GM18502 (cell line): ENCODE data around the gene KCNK3.
A peak's percentile ranks its signal among the peaks of the same experiment; 100 is the strongest.
"Not testable (repeated sequence)": the region's sequence is repeated elsewhere in the genome, so short reads cannot be mapped to it uniquely, and the experiment has no call there.

ENCODE experiments used
- ATAC-seq: cut with Tn5 transposase; IDR thresholded peaks from one replicate; pipeline ENCODE4 v1.9.1; 2021; ENCODE audit warnings: mild to moderate bottlenecking; ENCODE audit not compliant: unreplicated experiment, poor library complexity

Gene KCNK3

GRCh38 chr2:26745609-26746327 is 53.2 kb downstream of the KCNK3 start:
- no peak for ATAC-seq

DNA sequence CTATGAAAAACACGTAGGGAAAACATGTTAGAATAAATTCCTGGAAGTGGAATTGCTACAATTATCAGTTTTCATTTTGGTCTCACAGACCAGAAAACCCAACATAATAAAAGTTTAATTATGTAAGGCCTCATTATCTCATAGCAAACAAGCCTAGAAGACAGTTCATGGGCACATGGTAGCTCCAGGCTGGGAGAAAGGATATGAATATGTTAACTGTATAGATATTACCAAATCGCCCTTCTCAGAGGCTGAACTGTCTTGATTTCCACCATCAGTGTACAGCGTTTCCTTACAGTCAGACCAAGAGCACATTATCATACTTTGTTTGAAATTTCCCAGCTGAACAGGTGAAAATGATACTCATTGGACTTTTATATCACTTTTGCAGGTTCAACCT is 54.4 kb downstream of the KCNK3 start:
- ATAC-seq = no peak

- ATAC-seq = not testable (repeated sequence)
These were observed 57.4 kb downstream of the KCNK3 start for GRCh38 chr2:26749787-26750420.

GRCh38 chr2:26750467-26750866 is 57.9 kb downstream of the KCNK3 start:
- ATAC-seq = not testable (repeated sequence)

- ATAC-seq = no peak
These were observed 60.1 kb downstream of the KCNK3 start for GRCh38 chr2:26752656-26753055.

DNA sequence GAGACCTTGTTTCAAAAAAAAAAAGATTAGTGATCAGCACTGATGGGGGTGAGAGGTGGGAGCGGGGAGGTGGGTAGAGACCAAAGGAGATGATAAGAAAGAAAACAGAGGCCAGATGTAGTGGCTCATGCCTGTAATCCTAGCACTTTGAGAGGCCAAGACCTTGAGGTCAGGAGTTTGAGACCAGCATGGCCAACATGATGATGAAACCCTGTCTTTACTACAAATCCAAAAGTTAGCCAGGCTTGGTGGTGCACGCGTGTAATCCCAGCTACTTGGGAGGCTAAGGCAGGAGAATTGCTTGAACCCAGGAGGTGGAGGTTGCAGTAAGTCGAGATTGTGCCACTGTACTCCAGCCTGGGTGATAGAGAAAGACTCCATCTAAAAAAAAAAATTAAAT is 62.0 kb downstream of the KCNK3 start:
- ATAC-seq = no peak

DNA sequence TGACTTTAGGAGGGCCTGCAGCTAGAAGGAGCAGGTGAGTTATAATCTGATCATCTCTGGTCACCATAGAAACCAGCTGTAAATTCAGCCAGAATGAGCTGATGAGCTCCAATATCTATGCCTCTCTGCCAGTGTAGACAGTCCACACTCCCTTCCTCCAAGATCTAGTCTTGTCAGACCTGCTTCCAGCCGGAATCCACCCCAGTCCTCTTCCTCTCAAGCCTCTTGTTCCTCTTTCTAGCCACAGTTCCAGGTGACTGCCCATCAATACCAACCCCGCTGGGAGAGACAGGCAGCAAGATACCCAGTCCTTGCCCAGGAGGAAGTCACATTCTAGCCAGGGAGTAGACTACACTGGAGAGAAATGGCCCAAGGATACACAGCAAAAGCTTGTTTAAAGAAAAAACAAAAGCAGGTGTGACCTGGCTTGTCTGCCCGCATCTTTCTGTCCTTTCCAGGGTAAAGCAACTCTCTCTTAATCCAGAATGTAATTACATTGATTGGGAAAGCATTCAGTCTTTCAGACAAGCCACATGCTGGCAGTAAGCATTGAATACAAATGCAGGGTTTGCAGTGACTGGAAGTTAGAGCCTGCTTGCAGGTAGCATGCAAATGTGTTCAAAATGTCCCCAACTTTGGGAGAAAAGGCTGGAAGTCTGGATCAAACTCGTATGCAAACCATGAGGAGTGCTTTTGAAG is 62.6 kb downstream of the KCNK3 start:
- no peak for ATAC-seq

DNA sequence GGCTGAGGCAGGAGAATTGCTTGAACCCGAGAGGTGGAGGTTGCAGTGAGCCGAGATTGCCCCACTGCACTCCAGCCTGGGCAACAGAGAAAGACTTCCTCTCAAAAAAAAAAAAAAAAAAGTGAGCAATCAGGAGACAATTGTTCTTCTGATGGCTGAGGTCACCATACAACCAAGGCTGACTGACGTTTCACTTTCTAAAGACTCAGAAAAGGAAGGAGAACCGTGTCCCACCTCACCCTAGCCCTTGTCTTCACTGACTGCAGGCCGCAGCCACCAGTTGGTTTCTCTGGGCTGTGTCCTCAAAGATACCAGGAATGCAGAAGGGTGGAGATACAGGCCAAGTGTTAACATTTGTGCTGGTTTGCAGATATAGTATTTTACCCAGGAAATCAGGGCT is 63.8 kb downstream of the KCNK3 start:
- no peak for ATAC-seq

- no peak for ATAC-seq
These were observed 65.6 kb downstream of the KCNK3 start for GRCh38 chr2:26757873-26758789.

DNA sequence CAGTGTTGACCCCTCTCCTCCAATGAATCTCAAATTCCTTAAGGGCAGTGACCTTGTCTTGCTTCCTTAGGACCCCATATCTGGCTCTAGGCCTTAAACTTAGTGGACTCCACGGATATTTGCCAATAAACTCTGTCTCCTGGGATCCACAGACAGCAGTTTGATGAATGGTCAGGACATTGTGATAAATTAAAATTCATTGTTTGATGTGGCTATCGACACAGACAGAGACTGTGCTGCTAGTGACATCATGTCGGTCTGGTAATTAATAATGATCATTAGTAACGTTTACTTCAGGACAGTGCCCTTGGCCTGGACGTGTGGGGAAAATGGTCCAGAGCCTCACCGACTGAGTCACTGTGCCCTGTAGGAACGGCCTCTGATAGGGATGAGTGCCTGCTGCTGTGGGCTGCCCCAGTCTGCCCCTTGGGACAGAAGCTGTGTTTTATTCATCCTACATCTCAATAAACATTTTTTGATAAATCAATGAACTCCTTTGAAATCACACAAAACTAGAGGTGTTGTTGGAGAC is 66.3 kb downstream of the KCNK3 start:
- no peak for ATAC-seq

- no peak for ATAC-seq
These were observed 67.3 kb downstream of the KCNK3 start for GRCh38 chr2:26759845-26760244.

GRCh38 chr2:26760991-26761390 is 68.5 kb downstream of the KCNK3 start:
- ATAC-seq = not testable (repeated sequence)

- no peak for ATAC-seq
These were observed 70.5 kb downstream of the KCNK3 start for GRCh38 chr2:26763019-26763418.

DNA sequence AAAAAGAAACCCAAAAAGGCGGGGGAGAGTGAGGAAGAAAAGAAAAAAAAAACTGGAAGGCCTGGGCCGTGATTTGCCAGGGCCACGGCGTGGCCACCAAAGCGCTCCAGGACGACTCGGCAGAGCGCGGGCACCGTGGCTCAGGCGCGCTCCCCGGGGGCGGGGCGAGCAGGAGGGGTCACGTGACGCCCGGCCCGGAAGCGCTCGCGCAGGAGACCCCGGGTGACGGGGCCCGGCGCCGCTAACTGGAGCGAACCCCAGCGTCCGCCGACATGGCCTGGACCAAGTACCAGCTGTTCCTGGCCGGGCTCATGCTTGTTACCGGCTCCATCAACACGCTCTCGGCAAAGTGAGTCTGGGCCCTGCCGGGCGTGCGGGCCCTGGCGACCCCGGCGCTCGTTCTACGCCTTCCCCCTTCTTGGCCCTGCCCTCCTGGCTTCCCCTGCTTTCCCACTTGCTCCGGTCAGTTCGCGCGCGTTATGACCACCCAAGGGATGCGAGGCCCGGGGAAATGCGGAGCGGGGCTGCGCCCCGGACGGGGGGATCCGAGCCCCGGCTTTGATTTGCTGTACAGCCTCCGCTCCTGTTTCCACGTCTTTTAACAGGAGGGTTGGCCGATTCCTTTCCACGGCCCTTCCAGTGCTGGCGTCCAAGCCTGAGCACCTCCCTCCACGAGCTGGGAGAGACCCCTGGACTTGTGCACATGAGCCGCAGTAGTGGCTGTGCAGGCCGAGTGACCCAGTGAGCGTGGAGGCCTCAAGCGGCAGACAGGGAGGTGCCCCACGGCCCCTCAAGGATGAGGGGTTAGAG is 71.8 kb downstream of the KCNK3 start, which contains the start of gene SLC35F6:
Gene SLC35F6, plus strand, starts transcription at position 207 of the 810 bp plus-strand sequence. Its CDS starts 66 bp downstream, at position 273.
- peak; percentile 82 for ATAC-seq

DNA sequence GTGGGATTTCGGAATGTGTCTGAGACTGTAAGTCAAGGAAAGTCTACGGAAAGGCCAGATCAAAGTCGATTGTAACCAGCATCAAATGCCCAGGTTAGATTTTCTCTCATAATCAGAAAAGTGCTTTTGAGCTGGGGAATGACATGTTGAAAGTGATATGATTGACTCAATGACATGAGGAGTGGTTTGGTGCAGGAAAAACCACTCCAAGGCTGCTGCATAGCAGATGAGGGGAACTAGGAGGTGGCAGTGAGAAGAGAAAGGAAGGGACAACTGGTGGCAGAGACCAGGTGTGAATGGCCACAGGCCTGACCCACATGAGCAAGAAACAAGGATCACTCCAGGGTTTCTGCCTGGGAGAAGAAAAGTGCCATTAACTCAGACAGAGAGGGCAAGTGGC is 72.4 kb downstream of the KCNK3 start:
- ATAC-seq = no peak

DNA sequence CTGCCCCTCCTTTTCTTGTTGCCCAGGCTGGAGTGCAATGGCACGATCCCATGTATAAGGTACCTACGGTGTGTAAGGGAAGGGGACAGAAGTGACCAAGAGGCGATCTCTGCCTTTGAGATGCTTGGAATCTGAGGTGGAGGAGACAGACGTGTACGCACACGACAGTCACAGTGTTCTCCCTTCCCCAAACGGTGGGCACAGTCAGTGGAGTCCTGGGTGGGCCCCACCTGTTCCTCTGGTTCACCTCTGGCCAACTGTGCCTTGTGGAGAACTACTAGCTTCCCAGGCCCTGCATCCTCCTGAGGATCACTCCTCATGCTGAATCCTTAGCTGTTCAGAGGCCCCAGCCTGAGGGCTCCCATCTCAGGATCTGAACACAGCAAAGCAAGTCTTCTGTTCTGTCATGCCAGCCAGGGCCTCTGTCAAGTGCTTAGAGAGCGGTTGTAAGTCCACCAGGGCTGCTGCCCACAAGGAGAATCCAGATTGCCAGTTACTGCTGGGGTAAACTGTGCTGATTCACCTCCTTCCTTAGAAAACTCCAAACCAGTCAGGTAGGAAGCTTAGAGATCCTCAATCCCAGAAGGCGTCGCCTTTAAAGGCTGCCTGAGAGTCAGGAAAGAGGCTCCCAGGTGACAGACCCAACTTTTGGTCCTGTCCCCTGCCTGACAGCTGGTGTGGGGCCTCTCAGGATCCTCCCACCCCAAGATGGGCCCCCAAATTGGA is 73.1 kb downstream of the KCNK3 start:
- ATAC-seq = no peak

DNA sequence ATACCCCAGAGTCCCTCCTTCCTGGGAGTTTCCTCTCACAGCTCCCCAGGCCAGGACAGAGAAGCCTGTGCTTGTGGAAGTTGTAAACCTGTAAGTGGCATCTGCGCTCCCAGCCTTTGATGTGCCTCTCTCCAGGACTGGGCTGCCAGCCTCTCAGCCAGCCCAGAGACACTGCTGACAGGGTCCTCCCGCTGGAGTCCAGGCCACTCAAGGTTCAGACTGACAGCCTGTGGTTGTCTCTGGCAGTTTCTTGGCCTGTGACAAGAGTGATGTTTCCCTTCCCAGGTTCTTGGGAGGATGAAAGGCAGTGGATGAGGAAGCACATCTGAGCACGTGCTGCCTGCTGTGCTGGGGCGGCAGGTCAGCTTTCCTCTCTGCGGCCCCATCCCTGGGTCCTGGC is 74.6 kb downstream of the KCNK3 start:
- ATAC-seq = no peak

DNA sequence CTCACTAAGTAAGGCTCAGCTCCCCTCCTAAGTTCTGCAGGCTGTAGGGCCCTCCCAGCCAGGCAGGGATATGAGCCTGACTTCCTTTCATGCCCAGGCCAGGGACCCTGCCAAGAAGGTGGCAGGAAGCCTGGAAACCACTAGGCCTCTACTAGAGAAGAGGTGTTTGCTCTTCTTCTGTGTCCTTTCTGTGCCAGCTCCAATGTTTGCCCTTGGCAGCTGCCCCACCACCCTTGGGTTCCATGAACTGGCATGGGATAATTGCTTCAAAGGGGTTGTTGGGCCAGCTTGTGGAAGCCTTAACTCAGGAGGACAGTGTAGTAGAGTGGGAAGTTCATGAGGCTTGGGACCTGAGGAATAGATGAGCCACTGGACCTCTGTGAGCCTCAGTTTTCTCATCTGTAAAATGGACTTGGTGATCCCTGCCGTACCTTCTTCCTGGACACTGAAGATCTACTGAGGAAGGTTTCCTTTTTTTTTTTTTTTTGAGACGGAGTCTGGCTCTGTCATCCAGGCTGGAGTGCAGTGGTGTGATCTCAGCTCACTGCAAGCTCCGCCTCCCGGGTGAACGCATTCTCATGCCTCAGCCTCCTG is 75.5 kb downstream of the KCNK3 start:
- ATAC-seq = no peak
